ENCODE results near the gene PPP1R3A.

The PPP1R3A gene

DNA sequence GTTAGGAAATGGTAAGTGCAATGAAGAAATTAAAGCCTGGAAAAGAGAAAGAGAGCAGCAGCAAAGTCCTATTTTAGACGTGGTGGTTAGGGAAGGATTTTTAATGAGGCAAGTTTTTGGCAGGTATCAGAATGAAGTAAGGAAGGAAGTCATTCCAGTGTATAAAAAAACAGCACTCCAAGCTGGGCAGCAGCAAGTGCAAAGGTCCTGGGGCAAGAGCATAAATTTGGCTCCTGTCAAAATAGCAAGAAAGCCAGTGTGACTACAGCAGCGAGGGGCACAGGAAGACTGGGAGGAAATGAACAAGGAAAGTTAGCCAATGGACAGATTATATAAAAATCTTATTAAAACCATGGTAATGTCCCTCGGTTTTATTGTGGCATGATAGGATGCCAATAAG, 90.2 kb downstream of the PPP1R3A start:
- H3K9ac ChIP-seq (ENCODE audit: low read length): no peak overlapping the region
- no peaks in the 10 kb centered on the region for H3K36me3 ChIP-seq (ENCODE audit: control insufficient read depth, insufficient read depth, low read length)
- no peak overlapping the region for H3K4me3 ChIP-seq (ENCODE audit: low read depth, low read length)
- H3K27me3 ChIP-seq (ENCODE audit: control insufficient read depth, insufficient read depth, low read length): no peaks in the 10 kb centered on the region
- H3K4me1 ChIP-seq (ENCODE audit: control insufficient read depth, insufficient read depth, low read length): peaks cover 27% of the 10 kb centered on the region
- no peak overlapping the region for H3K27ac ChIP-seq (ENCODE audit: low read depth, low read length)
- H3K9me3 ChIP-seq (ENCODE audit: control insufficient read depth, insufficient read depth, low read depth, low read length): no peaks in the 10 kb centered on the region

Data from HUES6 (cell line).